Measurements from ENCODE around the gene PFN1.

The PFN1 gene

DNA sequence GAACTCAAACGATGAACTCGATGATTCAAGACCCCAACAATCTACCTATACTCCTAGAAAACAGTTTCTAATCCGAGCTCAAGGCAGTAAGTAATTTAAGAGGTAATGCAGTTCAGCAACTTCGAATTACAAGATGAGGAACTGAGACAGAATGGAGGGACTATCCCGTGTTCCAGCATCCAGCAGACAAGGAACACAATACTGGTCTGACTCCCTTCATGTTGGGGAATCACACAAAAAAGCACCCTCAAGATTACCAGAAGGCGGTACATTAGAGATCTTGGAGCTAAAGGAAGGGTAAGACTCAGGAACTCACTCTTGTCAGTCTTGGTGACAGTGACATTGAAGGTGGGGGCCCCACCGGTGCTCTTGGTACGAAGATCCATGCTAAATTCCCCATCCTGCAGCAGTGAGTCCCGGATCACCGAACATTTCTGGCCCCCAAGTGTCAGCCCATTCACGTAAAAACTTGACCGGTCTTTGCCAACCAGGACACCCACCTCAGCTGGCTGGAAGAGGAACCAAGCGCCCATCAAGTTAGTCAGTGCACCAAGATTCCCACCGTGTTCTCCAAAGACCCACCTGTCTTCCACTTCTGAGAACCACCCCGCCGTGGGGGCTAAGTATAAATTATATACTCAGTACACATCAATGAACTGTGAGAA lies 1.9 kb downstream of the PFN1 start:
- DNase-seq (ENCODE audit: insufficient read length, low spot score): no peak

DNA sequence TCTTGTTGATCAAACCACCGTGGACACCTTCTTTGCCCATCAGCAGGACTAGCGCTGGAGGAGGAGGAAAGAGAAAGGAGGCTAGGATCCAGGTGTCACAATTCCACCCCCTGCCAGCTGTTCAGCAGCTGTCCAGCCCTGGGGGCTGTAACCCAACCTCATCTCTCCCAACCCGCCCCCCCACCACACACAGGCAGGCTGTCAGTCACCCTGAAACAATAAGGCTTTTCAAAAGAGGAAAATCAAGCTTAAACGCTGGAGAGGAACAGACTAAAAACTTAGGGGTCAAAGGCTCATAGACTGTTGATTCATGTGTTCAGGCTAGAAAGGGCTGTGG lies 2.4 kb downstream of the PFN1 start:
- FAIRE-seq (no peak), DNase-seq (ENCODE audit: insufficient read length, low spot score) (no peak)

More for the DNA sequence above, 1.9 kb downstream of the PFN1 start:
- peak; percentile 69 for FAIRE-seq

DNA sequence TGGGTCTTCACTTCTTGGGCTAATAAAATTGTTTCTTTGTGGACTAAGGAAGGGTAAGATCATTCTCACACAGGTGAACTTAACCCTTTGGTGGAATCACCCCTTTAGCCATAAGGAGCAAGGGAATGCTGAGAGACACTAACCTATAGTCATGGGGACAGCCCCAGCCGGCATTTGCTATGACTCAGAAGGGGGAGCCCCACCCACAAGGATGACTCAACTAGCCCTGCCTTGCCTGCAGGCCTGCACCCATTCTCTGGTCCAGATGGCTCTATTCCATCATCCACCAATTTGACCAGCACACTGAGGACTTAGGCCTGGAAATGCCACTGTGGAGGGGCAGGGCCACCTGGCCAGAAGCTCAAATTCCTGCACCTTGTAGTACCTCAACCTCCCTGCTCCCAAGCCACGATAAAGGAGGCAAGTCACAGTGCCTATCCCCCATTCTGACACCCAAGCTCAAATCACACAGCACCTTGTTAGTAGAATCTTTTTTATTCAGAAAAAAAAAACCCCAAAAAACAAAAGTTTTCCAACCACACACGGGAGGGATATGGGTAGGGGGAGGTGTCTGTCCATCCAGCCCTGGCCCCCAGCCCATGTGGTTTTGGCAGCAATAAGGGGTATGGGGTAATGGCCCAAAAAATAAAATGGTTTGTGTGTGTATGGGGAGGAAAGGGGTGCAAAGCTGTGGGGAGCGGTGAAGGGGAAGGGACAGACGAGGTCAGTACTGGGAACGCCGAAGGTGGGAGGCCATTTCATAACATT lies 3.0 kb downstream of the PFN1 start:
- DNase-seq (ENCODE audit: insufficient read length, low spot score) (no peak), FAIRE-seq (peak; percentile 93)

DNA sequence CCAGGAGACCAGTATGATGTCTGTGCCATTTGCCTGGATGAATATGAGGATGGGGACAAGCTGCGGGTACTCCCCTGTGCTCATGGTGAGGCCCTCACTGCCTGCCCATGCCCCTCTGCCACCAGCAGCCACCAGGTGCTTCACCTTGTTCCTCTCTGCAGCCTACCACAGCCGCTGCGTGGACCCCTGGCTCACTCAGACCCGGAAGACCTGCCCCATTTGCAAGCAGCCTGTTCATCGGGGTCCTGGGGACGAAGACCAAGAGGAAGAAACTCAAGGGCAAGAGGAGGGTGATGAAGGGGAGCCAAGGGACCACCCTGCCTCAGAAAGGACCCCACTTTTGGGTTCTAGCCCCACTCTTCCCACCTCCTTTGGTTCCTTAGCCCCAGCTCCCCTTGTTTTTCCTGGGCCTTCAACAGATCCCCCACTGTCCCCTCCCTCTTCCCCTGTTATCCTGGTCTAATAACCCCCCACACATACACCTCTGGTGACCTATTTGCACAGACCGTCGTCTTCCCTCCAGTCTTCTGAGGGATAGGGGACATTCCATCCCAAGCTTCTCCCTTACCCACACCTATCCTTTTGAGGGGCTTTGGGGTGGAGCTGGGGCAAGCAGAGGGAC lies 3.7 kb downstream of the PFN1 start:
- FAIRE-seq: no peak
- no peak for DNase-seq (ENCODE audit: insufficient read length, low spot score)

DNA sequence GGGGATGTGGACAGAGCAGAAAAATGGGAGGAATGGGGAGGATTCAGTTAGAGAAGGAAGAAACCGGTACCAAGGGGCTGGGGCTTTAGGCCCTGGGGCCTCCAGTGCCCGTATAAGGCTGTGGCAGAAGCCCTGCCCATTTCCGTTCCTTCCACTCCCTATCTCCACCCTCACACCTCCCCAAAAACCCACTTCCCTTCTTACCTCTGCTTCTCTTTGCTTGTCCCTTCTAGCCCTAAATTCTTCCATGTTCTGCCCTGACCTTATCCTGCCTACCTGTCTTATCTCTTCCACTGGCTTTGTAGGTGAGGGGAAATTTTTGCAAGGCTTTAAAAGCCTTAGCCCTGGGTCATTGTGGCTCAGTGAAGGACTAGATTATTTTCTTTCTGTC lies 4.2 kb downstream of the PFN1 start:
- DNase-seq (ENCODE audit: insufficient read length, low spot score): no peak
- peak; percentile 78 for FAIRE-seq

DNA sequence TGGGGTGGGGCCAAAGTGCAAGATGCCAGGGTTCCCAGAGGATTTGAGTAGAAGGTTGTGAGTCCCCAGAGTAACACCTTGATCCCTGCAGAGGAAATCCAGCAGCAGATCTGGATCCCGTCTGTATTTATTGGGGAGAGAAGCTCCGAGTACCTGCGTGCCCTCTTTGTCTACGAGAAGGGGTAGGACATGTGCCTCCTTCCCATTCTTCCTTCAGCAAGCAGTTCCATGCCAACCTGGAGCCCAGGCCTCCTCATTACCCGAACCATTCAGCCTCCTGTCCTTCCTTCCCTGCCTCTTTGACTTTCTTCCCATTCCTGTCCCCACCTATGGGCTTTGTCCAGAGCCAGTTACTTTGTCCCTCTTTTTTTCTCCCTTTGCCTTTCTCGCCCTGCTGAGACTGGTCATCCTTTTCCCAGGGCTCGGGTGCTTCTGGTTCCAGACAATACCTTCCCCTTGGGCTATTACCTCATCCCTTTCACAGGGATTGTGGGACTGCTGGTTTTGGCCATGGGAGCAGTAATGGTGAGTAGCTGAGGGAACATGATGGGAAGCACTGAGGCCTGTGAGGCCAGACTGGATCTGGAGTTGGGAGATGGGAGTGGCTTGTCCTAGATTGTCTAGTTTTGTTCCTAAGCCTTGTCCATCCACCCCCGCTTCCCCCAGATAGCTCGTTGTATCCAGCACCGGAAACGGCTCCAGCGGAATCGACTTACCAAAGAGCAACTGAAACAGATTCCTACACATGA lies 5.4 kb downstream of the PFN1 start:
- no peak for DNase-seq (ENCODE audit: insufficient read length, low spot score)
- no peak for FAIRE-seq

DNA sequence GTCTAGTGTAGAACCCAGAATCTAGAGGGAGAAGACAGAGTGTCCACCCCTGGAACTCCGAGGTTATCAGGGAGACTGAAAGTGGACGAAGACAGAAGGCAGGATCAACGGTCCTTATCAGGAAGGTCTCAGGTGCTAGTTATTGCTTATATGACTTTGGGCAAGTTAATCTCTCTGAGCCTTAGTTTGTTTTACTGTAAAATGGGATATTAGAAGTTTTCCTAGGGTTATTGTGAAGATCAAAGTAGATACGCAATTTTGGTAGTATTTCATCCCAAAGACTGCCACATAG lies 7.1 kb downstream of the PFN1 start:
- FAIRE-seq (no peak), DNase-seq (ENCODE audit: insufficient read length, low spot score) (no peak)

DNA sequence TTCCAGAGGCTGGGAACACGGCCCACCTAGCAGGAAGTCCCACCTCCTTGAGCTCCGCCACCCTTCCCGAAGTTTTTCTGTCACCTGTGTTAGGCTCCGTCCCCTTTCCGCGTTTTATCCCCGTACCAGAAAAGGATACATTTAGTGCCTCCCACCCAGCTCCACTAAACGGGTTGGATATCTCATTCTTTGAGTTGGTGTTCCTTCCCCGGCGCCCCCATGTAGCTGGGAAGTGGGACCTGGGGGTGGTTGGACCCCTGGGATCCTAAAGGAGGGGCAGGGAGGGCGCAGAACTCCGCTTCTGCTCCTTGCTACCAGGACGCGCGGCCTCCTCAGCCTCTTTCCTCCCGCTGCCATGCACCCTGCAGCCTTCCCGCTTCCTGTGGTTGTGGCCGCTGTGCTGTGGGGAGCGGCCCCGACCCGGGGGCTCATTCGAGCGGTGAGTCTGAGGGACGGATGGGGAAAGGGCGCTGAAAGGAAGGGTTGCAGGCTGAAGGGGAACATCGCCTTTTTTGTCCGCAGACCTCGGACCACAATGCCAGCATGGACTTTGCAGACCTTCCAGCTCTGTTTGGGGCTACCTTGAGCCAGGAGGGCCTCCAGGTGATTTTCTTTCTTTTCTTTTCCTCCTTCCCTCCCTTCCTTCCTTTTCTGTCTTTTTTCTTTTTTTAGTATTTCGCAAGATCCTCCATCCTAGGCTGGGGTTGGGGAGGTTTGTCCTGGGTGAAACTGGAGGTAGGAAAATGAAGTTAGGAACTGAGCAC lies 7.6 kb downstream of the PFN1 start:
- no peak for DNase-seq (ENCODE audit: insufficient read length, low spot score)
- peak; percentile 74 for FAIRE-seq

DNA sequence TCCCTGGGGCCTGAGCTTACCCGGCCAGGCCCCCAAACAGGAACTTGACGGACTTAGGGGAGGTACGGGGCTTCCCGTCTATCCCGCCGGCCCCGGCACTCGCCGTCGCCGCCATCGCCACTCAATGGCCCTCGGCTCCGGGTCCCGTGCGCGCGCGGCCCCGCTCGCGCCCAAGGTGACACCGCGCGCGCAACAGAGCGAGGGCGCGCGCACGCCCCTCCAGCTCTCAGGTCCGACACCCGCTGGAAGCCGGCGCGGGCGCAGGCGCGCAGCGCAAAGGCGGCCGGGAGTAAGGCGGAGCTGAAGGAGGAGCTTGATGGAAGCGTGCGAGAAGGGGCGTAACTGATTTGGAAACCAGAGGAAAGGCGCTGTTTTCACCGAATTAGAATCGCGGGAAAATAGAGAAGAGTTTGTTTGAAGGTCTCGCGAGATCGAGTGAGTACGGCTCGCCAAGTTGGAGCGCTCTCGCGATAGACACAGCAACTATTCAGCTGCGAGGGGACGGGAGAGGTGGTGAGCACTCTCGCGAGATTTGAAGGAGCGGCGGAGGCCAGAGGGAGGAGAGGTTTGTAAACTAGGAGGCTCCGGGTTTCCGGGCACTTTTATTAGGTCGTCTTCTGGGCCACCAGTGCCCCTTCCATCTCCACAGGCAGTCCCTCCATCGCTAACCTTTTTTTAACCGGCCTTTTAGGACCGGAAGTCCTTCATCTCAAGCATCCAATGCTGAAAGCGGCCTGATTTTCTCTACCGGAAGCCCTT lies 8.4 kb downstream of the PFN1 start, which contains the start of the genes RNF167 and SLC25A11:
Gene RNF167, plus strand, starts transcription at position 473 of the 759 bp plus-strand sequence. CDS start 642 bp downstream, outside the sequence.
Gene SLC25A11, minus strand, starts transcription at position 251 of the 759 bp plus-strand sequence. Its CDS starts 136 bp downstream, at position 115.
- peak; percentile 100 for FAIRE-seq

DNA sequence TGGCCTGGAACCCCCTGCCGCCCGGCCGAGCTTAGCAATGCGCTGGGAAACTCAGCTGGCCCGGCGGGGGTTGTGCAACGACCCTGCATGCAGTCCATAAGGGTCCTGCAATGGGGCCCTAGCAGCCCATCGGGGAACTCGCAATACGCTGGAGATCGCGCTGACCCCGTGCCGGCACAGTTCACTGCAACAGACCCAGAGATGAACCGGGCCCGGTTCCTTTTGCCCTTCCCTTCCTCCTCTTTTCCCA lies 8.9 kb downstream of the PFN1 start:
- FAIRE-seq (no peak), DNase-seq (ENCODE audit: insufficient read length, low spot score) (no peak)

More for the DNA sequence above, 8.4 kb downstream of the PFN1 start, which contains the start of the genes RNF167 and SLC25A11:
- peak; percentile 88 for DNase-seq (ENCODE audit: insufficient read length, low spot score)

DNA sequence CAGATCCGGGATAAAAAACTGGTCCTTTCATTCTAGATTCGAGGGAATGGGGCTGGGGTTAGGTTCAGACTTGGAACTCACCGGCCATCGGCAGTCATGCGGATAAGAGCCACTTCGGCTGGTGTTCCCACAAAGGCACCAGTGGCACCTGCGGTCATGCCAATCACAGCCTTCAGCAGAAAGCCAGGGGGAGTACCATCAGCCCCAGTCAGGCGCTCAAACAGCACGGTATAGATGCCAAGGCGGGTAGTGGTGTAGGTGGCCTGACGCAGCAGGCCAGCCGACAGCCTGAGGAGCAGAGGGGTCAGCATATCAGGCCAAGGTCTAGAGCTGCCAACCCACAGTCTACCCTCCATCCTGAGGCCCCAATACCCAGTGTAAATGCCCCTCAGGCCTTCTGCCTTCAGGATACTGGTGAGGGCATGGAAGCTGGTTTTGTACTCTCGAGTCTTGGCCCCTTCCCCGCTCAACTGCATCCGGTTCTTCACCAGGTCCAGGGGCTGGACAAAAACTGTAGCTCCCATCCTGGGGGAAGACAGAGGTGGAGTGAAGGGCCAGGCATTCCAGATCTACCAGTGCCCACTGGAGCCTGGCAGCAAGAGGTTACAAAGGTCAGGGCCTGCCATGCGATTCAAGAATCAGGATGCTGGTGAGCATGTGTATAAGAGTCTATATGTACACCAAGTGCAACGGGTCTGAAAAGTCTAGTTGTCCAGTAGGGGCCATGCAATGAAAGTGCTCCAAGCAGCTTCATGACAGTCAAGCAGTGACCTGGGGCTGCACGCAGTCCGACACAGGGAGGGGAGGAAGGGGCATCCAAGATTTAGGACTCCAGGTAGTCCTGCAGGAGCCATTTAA lies 9.4 kb downstream of the PFN1 start:
- DNase-seq (ENCODE audit: insufficient read length, low spot score) (no peak), FAIRE-seq (peak; percentile 81)

DNA sequence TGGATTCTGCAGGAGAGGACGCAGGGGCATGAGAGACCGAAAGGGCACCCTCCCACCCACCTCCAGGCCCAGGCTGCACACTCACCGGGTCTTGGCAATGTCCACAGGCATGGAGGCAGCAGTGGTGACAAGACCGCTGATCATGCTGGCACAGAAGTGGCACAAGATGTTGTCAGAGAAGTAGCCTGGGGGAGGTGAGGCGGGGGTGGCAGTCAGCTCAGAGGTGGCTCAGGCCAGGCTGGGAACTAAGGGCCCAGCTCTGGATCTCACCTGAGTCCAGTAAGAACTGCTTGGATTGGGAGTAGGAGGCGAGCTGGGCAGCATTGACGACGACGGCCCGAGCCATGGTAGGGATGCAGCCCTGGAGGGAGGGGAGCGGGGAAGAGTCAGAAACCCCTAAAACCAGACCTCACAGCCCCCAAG lies 10.2 kb downstream of the PFN1 start:
- FAIRE-seq: no peak

DNA sequence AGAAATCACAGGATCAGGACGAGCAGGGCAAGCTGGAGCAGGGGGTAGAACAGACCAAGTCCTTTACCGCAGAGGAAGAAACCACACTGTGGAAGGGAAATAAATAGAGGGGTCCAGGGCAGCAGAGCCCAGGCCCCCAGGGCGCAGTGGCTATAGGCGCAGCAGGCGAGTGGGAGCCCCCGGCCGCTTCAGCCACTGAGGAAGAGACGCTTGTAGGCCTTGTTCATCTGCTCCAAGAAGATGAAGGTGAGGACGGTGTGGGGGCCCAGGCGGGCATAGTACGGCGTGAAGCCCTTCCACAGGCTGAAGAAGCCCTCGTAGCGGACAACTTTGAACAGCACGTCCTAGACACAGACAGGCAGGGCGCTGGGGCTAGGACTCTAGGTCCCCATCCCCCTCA lies 10.8 kb downstream of the PFN1 start:
- DNase-seq (ENCODE audit: insufficient read length, low spot score): no peak
- FAIRE-seq: no peak

More for the DNA sequence above, 10.2 kb downstream of the PFN1 start:
- no peak for DNase-seq (ENCODE audit: insufficient read length, low spot score)

DNA sequence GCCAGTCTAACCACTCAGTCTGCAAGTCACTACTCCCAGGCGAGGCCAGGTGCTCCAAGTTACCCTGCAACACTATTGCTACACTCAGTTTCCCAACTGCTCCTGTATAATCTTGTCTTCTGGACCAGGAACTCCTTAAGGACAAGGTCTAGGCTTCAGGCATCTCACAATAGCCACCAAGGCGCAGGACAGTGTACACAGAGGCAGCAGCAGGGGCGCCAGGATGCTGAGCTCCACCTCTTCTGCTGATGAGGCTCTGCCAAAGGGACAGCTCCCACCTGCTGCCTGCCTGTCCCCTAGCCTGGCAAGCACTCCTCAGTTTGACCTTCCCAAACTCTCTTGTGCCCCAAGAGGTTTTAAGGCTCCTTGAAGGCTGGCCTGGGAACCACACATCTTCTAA lies 11.9 kb downstream of the PFN1 start:
- no peak for DNase-seq (ENCODE audit: insufficient read length, low spot score)
- no peak for FAIRE-seq

DNA sequence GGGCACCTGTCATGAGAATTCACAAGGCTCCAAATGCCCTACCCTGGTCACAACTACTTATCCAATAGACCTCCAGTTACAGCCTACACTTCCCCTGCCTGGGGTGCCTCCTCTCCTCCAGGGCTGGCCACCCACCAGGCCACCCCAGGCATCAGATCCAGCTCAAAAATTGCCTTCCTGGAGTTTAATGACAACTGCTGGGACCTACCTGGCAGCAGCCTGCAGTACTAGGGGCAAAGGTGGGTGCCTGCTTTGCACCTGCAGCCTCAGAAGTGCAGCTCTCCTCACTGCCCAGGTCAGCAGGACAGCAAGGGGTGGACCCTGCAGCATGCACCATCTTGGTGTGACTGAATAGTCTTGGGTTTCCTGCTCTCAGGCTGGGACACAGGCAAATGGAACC lies 12.7 kb downstream of the PFN1 start:
- no peak for FAIRE-seq

DNA sequence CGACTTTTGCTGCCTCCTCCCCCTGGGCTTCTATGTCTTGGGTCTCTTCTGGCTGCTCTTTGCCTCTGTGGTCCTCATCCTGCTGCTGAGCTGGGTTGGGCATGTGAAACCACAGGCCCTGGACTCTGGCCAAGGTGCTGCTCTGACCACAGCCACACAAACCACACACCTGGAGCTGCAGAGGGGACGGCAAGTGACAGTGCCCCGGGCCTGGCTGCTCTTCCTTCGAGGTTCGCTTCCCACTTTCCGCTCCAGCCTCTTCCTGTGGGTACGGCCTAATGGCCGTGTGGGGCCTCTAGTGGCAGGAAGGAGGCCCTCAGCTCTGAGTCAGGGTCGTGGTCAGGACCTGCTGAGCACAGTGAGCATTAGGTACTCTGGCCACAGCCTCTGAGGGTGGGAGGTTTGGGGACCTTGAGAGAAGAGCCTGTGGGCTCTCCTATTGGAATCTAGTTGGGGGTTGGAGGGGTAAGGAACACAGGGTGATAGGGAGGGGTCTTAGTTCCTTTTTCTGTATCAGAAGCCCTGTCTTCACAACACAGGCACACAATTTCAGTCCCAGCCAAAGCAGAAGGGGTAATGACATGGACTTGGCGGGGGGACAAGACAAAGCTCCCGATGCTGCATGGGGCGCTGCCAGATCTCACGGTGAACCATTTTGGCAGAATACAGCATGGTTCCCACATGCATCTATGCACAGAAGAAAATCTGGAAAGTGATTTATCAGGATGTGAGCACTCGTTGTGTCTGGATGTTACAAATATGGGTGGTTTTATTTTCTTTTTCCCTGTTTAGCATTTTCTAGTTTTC lies 14.0 kb downstream of the PFN1 start:
- FAIRE-seq (peak; percentile 65), DNase-seq (ENCODE audit: insufficient read length, low spot score) (peak; percentile 46)

More for the DNA sequence above, 12.7 kb downstream of the PFN1 start:
- no peak for DNase-seq (ENCODE audit: insufficient read length, low spot score)

DNA sequence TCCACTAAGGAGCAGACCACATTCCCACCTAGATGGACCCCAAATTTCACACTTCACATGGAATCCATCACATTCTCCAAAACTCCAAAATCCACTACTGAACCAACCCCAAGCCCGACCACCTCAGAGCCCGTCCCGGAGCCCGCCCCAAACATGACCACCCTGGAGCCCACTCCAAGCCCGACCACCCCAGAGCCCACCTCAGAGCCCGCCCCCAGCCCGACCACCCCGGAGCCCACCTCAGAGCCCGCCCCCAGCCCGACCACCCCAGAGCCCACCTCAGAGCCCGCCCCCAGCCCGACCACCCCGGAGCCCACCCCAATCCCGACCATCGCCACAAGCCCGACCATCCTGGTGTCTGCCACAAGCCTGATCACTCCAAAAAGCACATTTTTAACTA lies 14.7 kb downstream of the PFN1 start:
- FAIRE-seq: no peak
- DNase-seq (ENCODE audit: insufficient read length, low spot score): no peak

DNA sequence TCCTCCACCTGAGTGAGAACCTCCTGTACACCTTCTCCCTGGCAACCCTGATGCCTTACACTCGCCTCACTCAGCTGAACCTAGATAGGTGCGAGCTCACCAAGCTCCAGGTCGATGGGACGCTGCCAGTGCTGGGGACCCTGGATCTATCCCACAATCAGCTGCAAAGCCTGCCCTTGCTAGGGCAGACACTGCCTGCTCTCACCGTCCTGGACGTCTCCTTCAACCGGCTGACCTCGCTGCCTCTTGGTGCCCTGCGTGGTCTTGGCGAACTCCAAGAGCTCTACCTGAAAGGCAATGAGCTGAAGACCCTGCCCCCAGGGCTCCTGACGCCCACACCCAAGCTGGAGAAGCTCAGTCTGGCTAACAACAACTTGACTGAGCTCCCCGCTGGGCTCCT lies 15.6 kb downstream of the PFN1 start:
- FAIRE-seq: no peak

More for the DNA sequence above, 15.6 kb downstream of the PFN1 start:
- DNase-seq (ENCODE audit: insufficient read length, low spot score): no peak
